NAMALWA (cell line): ENCODE data around the gene MFSD11.
"Not testable (repeated sequence)": the region's sequence is repeated elsewhere in the genome, so short reads cannot be mapped to it uniquely, and the experiment has no call there.

Experiments
- DNase-seq: peaks from one replicate; pipeline ENCODE4 v3.0.0-alpha.2; 2015; ENCODE audit warnings: low spot score

The MFSD11 gene

GRCh38 chr17:76748657-76749056, 10.7 kb downstream of the MFSD11 start:
- no peak for DNase-seq

- DNase-seq = no peak
Measured at GRCh38 chr17:76751416-76751993, 13.6 kb downstream of the MFSD11 start.

- DNase-seq = no peak
Measured at GRCh38 chr17:76752006-76752405, 14.1 kb downstream of the MFSD11 start.

- DNase-seq = no peak
Measured at GRCh38 chr17:76753061-76753961, 15.4 kb downstream of the MFSD11 start.

GRCh38 chr17:76755285-76755684, 17.4 kb downstream of the MFSD11 start:
- DNase-seq = no peak

GRCh38 chr17:76757256-76757655, 19.3 kb downstream of the MFSD11 start:
- DNase-seq = no peak

- DNase-seq = no peak
Measured at GRCh38 chr17:76758570-76758969, 20.7 kb downstream of the MFSD11 start.

GRCh38 chr17:76772842-76773525, 35.1 kb downstream of the MFSD11 start:
- no peak for DNase-seq

- DNase-seq = no peak
Measured at GRCh38 chr17:76775021-76775600, 37.2 kb downstream of the MFSD11 start.

GRCh38 chr17:76781056-76781982, 43.4 kb downstream of the MFSD11 start:
- DNase-seq = peak; percentile 26

GRCh38 chr17:76783146-76783545, 45.2 kb downstream of the MFSD11 start:
- peak; percentile 56 for DNase-seq

GRCh38 chr17:76784926-76785325, 47.0 kb downstream of the MFSD11 start:
- DNase-seq = no peak

- DNase-seq = not testable (repeated sequence)
Measured at GRCh38 chr17:76787866-76788265, 49.9 kb downstream of the MFSD11 start.

- no peak for DNase-seq
Measured at GRCh38 chr17:76789235-76789788, 51.4 kb downstream of the MFSD11 start.

GRCh38 chr17:76791053-76791980, 53.4 kb downstream of the MFSD11 start:
- peak; percentile 79 for DNase-seq

- no peak for DNase-seq
Measured at GRCh38 chr17:76792348-76792747, 54.4 kb downstream of the MFSD11 start.

GRCh38 chr17:76793775-76794174, 55.9 kb downstream of the MFSD11 start:
- DNase-seq = peak; percentile 74

GRCh38 chr17:76796081-76796480, 58.2 kb downstream of the MFSD11 start:
- no peak for DNase-seq

- DNase-seq = no peak
Measured at GRCh38 chr17:76797241-76797840, 59.4 kb downstream of the MFSD11 start.

GRCh38 chr17:76801706-76802105, 63.8 kb downstream of the MFSD11 start:
- DNase-seq = no peak
